ENCODE results near the gene CPB2.

CPB2 gene, protein sequence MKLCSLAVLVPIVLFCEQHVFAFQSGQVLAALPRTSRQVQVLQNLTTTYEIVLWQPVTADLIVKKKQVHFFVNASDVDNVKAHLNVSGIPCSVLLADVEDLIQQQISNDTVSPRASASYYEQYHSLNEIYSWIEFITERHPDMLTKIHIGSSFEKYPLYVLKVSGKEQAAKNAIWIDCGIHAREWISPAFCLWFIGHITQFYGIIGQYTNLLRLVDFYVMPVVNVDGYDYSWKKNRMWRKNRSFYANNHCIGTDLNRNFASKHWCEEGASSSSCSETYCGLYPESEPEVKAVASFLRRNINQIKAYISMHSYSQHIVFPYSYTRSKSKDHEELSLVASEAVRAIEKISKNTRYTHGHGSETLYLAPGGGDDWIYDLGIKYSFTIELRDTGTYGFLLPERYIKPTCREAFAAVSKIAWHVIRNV

DNA sequence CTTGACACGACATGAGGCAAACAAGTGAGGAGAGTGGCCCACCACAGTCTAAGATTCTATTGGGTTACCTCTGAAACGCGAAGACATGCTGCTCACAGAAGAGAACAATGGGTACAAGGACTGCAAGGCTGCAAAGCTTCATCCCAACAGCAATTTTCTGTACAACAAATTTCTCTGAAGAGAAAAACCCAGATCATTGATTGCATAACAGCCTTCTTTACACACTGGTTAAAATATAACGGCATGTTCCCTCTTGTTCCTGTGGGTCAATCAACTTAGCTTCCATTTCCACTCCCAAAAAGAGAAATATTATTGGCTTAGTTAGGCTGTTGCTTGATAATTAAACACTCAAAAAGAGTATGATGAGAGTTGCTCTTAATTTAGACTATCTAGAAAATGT, at the start of gene CPB2:
TSS of gene CPB2 (minus strand) at position 166 of the 400 bp plus-strand sequence. CDS start at position 142, 24 bp downstream.
- no peak within 1 kb of the TSS for H3K4me3 ChIP-seq (ENCODE audit: low read depth, low read length)
- TF ChIP-seq, protein P1, sequence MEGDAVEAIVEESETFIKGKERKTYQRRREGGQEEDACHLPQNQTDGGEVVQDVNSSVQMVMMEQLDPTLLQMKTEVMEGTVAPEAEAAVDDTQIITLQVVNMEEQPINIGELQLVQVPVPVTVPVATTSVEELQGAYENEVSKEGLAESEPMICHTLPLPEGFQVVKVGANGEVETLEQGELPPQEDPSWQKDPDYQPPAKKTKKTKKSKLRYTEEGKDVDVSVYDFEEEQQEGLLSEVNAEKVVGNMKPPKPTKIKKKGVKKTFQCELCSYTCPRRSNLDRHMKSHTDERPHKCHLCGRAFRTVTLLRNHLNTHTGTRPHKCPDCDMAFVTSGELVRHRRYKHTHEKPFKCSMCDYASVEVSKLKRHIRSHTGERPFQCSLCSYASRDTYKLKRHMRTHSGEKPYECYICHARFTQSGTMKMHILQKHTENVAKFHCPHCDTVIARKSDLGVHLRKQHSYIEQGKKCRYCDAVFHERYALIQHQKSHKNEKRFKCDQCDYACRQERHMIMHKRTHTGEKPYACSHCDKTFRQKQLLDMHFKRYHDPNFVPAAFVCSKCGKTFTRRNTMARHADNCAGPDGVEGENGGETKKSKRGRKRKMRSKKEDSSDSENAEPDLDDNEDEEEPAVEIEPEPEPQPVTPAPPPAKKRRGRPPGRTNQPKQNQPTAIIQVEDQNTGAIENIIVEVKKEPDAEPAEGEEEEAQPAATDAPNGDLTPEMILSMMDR (IDR thresholded peaks at IDR 0.05; ENCODE audit: low read depth, low read length): no peak

DNA sequence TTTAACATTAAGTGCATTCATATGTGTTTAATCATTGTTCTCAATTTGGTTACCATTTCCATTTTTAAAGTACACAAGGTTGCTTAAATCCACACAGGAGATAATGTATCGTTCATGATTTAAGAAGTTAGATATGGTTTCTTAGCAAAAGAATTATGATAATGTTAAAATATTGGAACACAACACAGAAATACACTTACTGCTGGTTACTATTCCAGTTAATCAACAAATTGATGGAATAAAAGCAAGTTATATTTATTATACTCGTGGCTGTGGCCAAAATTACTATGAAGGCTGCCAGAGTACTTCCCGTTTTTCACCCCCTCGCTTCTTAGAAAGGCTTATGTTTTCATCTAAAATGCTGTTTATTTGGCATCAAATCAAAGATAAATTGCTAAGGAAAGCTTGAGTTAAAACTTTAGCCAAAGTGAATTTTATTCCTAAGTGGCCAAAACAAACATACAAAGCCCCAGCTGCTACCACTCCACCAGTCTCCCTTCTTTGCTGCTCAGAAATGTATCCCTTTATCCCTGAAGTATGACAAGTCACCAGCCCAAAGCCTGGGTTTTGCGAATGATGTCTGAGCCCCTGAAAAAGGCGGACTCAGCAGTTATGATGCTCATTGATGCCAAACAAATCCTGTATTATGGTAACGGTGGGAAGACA, 49.4 kb upstream of the CPB2 start:
- H3K4me3 ChIP-seq (ENCODE audit: low read depth, low read length): no peak overlapping the region
- TF ChIP-seq, protein P1 (IDR thresholded peaks at IDR 0.05; ENCODE audit: low read depth, low read length): no peak

DNA sequence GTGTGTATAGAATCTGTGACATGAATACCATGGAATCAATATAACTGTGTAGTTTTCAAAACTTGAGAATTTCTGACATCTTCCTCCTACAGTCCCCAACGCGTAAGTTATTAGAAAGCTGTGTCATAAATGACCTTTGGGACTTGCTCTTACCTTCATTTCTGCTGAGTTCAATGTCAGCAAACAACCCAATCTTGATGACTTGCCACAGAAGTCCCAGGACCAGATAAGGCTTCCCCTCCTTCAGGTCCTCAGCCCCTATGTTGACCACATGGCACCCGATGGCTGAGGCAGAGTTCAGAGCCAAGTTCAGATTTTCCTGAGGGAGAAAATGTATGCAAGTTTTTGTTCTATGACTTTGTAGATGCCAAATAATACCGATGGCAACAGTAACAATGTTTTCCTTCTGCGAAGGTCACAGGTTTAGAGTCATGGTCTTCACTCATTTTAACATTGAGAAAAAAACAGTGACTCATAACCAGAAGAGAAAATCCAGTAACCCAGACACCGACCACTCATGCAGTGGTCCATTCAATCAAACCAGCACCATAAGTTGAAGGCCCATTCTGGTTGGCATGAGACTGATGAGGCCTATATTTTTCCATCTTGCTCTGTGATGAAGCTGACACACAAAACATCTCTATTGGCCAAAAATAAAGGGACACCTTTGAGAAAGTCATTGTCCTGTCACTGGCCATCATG, 47.9 kb upstream of the CPB2 start:
- TF ChIP-seq, protein P1 (IDR thresholded peaks at IDR 0.05; ENCODE audit: low read depth, low read length): no peak
- no peak overlapping the region for H3K4me3 ChIP-seq (ENCODE audit: low read depth, low read length)

DNA sequence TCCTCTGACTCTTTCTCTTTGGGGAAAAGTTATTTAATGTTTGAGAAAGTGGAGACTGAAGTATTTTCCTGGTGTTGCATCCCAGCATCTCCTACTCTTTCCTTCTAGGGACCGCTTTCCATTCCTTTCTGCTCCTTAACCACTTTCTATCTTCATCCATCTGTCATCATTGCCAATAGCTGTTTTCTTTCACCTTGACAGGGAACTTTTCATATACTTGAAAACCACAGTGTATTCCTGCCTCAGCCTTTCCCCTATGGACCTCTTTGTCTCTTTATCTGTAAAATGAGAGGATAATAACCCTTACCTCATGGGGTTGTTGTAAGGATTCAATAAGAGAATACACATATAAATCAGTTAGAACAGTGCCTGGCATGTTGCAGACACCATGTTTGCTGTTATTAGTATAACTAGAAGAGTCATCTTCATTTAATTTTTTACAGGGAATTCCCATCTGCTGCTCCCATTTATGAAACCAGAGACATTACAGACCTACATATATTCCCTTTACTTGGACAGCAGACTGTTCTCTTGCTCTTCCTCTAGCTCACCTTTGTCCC, 45.4 kb upstream of the CPB2 start:
- no peak overlapping the region for H3K4me3 ChIP-seq (ENCODE audit: low read depth, low read length)
- TF ChIP-seq, protein P1 (IDR thresholded peaks at IDR 0.05; ENCODE audit: low read depth, low read length): no peak

DNA sequence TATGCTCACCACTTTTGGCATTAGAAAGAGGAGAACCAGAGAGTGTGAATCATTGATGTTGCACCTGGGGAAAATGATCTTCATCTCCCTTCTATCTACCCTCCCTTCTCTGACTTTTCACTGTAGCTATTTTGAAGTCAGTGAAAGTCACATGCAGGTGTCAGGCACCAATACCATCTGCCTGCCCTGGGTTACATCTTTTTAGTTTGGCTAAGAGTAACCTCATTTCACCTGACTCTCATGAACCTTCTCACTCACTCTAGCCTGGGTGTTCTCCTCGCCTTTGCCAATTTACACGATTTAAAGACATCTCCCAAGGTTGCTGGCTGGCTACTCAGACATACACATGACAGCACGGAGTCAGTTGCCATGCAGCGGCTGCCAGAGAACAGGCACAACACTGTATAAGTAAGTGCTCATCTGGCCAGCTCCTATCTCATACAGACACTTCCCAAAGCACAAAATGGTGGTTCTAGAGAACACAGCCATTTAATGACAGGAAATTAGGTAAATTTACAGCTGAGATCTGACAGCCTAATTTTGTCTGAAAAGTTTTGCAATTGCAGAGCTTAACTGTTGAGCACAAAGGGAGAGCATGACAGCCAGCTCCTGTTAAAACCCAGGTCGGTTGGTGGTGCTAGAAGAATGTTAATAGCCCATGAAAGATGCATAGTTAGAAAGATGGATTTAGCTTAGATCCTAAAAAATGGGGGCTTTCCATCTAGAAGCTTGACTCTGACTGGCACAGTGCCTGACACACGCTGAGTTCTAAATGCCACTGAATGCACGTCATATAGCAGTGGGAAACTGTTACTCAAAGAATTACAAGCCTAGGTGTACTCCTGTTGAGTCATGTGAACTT, 44.7 kb upstream of the CPB2 start:
- no peak overlapping the region for H3K4me3 ChIP-seq (ENCODE audit: low read depth, low read length)
- TF ChIP-seq, protein P1 (IDR thresholded peaks at IDR 0.05; ENCODE audit: low read depth, low read length): no peak

DNA sequence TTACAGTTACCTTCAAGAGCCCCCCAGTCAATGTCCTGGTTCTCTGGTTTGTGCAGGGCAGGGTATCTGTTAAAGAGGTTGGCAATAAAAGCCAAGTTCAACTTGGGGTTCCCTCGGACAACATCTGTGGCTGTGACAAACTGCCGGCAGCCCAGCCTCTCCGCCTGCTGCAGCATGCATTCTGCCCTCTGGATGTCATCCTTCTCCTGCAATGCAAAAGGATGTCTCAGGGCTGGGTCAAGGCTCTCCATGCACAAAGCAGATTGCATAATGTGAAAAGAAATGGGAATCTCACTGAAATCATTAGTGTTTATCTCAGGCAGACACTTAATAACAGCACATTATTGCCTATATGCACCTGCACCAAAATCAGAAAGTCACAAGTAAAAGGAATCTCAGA, 42.1 kb upstream of the CPB2 start:
- H3K4me3 ChIP-seq (ENCODE audit: low read depth, low read length): no peak overlapping the region
- TF ChIP-seq, protein P1 (IDR thresholded peaks at IDR 0.05; ENCODE audit: low read depth, low read length): no peak
